HepG2 (cell line): ENCODE measurements around the gene HCFC1R1. TPM values are rescaled to one million over a fixed set of nuclear protein-coding genes. Genes with fewer than 3 reads are reported as not detected.

Experiments used
- PLRG1 ChIP-seq: fragments of 450-650 bp; conservative IDR thresholded peaks from 2 replicates; pipeline ENCODE4 v1.6.1; 2016
- ZBTB1 ChIP-seq: sonication (generic); formaldehyde crosslinking; IDR thresholded peaks from 2 replicates; pipeline ENCODE4 v1.4.0; 2020; ENCODE audit warnings: missing genetic modification reagents, borderline replicate concordance
- ZNF337 ChIP-seq: sonication (generic); formaldehyde crosslinking; IDR thresholded peaks from 2 replicates; pipeline ENCODE4 v1.5.1; 2020; ENCODE audit warnings: missing genetic modification reagents, low read depth, mild to moderate bottlenecking, borderline replicate concordance
- ZNF451 ChIP-seq: sonication (generic); formaldehyde crosslinking; IDR thresholded peaks from 2 replicates; pipeline ENCODE4 v1.5.0; 2020; ENCODE audit warnings: mild to moderate bottlenecking, missing genetic modification reagents
- ZNF501 ChIP-seq: sonication (generic); formaldehyde crosslinking; IDR thresholded peaks from 2 replicates; pipeline ENCODE4 v1.5.1; 2020; ENCODE audit warnings: mild to moderate bottlenecking, moderate library complexity, missing genetic modification reagents
- polyA plus RNA-seq, 8 experiments: library from polyadenylated mRNA; depleted of rRNA in 3 of 8; stranded (reverse) in 7 of 8; unstranded in 1 of 8; fragments of >200 nt; fragmentation: Illumina TruSeq in 4 of 8; extraction: Trizol in 4 of 8; gene quantifications; 2 replicates each; pipeline versions ENCODE4 v1.2.1 to v1.2.3, GENCODE V29; 2011 to 2016; ENCODE audit warnings: low read depth in 4 of 8, missing spikeins in 1 of 8, mixed read lengths in 1 of 8; ENCODE audit not compliant: insufficient read depth in 1 of 8
- total RNA-seq, 5 experiments: library from RNA; depleted of rRNA; stranded (reverse); fragments of >200 nt; fragmentation: Illumina TruSeq; extraction: Trizol; gene quantifications; 2 replicates each; pipeline ENCODE4 v1.2.3, GENCODE V29; 2016; ENCODE audit warnings: low read depth in 1 of 5
- TF ChIP-seq, protein P1 (sequence below): sonication (generic); formaldehyde crosslinking; IDR thresholded peaks from 2 replicates; pipeline ENCODE4 v1.4.0; 2020; ENCODE audit warnings: mild to moderate bottlenecking, missing genetic modification reagents
- TF ChIP-seq, protein P2 (sequence below): sonication (generic); formaldehyde crosslinking; IDR thresholded peaks from 2 replicates; pipeline ENCODE4 v1.4.0; 2020; ENCODE audit warnings: missing genetic modification reagents
- TF ChIP-seq, protein P3 (sequence below): sonication (generic); formaldehyde crosslinking; IDR thresholded peaks from 2 replicates; pipeline ENCODE4 v1.4.0; 2020; ENCODE audit warnings: missing genetic modification reagents
- TF ChIP-seq, protein P4 (sequence below): sonication (generic); formaldehyde crosslinking; IDR thresholded peaks from 2 replicates; pipeline ENCODE4 v1.4.0; 2020; ENCODE audit warnings: mild to moderate bottlenecking, missing genetic modification reagents
- TF ChIP-seq, protein P5 (sequence below): IDR thresholded peaks from 2 replicates; pipeline ENCODE4 v1.4.0; 2020; ENCODE audit warnings: mild to moderate bottlenecking, missing genetic modification reagents
- TF ChIP-seq, protein P6 (sequence below): sonication (generic); formaldehyde crosslinking; IDR thresholded peaks from 2 replicates; pipeline ENCODE4 v1.8.0; 2022; ENCODE audit warnings: missing genetic modification reagents, mild to moderate bottlenecking, inconsistent platforms, borderline replicate concordance
- TF ChIP-seq, protein P7 (sequence below): sonication (generic); formaldehyde crosslinking; IDR thresholded peaks from 2 replicates; pipeline ENCODE4 v1.4.0; 2020; ENCODE audit warnings: low read depth, mild to moderate bottlenecking, missing genetic modification reagents

The HCFC1R1 gene
- total and polyA plus RNA-seq, 2 of the 13 experiments (the other 11 are each of a cell fraction or from before 2014, with no cell fraction given), result 13.8 to 16.1 TPM

DNA sequence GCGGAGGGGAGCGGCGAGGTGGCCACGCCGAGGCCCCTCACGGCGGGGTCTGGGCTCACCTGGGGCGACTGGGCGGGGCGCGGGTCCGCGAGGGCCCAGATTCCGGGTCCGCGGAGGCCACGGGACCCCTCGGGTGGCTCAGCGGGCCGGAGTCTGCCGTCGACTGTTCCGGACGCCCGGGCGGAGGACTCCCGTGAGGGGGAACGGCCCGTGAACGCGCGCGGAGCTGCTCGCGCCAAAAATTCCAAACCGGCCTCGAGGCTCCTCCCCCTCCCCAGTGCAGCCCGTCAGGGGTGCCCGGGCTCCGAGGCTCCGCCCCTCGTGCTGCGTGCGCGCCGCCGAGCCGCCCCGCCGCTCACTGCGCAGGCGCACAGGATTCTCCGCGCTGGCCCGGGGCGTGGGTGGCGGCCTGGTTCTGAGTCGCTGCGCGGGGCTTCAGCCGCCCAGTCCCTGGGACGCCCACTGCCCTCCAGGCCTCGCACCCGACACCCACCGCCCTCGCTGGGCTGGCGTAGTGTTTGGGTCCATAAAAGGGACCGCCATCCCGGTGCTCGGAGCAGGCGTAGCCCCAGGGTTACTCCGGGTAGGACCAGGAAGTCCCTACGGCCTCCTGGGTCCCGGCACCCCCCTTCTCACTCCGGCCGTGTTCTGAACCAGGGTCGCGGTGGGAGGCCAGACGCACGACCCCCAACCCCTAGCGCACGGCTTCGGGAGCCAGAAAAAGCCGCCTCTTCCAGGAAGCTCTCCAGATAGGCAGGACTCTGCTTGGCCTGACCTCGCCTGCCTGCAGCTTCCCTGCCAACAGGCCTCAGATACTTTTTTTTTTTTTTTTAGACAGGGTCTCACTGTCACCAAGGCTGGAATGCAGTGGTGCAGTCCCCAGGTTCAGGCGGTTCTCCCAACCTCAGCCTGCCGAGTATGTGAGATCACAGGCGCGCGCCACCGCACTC, 43.2 kb downstream of the HCFC1R1 start, which contains the start of gene PKMYT1 (continued):
- TF ChIP-seq, protein P1, sequence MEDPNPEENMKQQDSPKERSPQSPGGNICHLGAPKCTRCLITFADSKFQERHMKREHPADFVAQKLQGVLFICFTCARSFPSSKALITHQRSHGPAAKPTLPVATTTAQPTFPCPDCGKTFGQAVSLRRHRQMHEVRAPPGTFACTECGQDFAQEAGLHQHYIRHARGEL, result no peak
- peak; percentile 53; the same call in 1 of the 2 replicates for TF ChIP-seq ZNF501
- TF ChIP-seq ZBTB1, result no peak
- TF ChIP-seq ZNF451 (CRISPR knock-in tag), result 0 out of 2 replicates have a peak, but pooled peaks have one; percentile 34
- no peak for TF ChIP-seq ZNF337 (CRISPR knock-in tag)
- TF ChIP-seq, protein P2, sequence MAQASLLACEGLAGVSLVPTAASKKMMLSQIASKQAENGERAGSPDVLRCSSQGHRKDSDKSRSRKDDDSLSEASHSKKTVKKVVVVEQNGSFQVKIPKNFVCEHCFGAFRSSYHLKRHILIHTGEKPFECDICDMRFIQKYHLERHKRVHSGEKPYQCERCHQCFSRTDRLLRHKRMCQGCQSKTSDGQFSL (CRISPR knock-in tag), result no peak
- TF ChIP-seq, protein P3, sequence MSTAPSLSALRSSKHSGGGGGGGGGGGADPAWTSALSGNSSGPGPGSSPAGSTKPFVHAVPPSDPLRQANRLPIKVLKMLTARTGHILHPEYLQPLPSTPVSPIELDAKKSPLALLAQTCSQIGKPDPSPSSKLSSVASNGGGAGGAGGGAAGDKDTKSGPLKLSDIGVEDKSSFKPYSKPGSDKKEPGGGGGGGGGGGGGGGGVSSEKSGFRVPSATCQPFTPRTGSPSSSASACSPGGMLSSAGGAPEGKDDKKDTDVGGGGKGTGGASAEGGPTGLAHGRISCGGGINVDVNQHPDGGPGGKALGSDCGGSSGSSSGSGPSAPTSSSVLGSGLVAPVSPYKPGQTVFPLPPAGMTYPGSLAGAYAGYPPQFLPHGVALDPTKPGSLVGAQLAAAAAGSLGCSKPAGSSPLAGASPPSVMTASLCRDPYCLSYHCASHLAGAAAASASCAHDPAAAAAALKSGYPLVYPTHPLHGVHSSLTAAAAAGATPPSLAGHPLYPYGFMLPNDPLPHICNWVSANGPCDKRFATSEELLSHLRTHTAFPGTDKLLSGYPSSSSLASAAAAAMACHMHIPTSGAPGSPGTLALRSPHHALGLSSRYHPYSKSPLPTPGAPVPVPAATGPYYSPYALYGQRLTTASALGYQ (CRISPR knock-in tag), result no peak
- TF ChIP-seq PLRG1, result no peak
- TF ChIP-seq, protein P4, sequence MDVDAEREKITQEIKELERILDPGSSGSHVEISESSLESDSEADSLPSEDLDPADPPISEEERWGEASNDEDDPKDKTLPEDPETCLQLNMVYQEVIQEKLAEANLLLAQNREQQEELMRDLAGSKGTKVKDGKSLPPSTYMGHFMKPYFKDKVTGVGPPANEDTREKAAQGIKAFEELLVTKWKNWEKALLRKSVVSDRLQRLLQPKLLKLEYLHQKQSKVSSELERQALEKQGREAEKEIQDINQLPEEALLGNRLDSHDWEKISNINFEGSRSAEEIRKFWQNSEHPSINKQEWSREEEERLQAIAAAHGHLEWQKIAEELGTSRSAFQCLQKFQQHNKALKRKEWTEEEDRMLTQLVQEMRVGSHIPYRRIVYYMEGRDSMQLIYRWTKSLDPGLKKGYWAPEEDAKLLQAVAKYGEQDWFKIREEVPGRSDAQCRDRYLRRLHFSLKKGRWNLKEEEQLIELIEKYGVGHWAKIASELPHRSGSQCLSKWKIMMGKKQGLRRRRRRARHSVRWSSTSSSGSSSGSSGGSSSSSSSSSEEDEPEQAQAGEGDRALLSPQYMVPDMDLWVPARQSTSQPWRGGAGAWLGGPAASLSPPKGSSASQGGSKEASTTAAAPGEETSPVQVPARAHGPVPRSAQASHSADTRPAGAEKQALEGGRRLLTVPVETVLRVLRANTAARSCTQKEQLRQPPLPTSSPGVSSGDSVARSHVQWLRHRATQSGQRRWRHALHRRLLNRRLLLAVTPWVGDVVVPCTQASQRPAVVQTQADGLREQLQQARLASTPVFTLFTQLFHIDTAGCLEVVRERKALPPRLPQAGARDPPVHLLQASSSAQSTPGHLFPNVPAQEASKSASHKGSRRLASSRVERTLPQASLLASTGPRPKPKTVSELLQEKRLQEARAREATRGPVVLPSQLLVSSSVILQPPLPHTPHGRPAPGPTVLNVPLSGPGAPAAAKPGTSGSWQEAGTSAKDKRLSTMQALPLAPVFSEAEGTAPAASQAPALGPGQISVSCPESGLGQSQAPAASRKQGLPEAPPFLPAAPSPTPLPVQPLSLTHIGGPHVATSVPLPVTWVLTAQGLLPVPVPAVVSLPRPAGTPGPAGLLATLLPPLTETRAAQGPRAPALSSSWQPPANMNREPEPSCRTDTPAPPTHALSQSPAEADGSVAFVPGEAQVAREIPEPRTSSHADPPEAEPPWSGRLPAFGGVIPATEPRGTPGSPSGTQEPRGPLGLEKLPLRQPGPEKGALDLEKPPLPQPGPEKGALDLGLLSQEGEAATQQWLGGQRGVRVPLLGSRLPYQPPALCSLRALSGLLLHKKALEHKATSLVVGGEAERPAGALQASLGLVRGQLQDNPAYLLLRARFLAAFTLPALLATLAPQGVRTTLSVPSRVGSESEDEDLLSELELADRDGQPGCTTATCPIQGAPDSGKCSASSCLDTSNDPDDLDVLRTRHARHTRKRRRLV (CRISPR knock-in tag), result no peak
- TF ChIP-seq, protein P5, sequence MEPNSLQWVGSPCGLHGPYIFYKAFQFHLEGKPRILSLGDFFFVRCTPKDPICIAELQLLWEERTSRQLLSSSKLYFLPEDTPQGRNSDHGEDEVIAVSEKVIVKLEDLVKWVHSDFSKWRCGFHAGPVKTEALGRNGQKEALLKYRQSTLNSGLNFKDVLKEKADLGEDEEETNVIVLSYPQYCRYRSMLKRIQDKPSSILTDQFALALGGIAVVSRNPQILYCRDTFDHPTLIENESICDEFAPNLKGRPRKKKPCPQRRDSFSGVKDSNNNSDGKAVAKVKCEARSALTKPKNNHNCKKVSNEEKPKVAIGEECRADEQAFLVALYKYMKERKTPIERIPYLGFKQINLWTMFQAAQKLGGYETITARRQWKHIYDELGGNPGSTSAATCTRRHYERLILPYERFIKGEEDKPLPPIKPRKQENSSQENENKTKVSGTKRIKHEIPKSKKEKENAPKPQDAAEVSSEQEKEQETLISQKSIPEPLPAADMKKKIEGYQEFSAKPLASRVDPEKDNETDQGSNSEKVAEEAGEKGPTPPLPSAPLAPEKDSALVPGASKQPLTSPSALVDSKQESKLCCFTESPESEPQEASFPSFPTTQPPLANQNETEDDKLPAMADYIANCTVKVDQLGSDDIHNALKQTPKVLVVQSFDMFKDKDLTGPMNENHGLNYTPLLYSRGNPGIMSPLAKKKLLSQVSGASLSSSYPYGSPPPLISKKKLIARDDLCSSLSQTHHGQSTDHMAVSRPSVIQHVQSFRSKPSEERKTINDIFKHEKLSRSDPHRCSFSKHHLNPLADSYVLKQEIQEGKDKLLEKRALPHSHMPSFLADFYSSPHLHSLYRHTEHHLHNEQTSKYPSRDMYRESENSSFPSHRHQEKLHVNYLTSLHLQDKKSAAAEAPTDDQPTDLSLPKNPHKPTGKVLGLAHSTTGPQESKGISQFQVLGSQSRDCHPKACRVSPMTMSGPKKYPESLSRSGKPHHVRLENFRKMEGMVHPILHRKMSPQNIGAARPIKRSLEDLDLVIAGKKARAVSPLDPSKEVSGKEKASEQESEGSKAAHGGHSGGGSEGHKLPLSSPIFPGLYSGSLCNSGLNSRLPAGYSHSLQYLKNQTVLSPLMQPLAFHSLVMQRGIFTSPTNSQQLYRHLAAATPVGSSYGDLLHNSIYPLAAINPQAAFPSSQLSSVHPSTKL (CRISPR knock-in tag), result 0 out of 2 replicates have a peak, but pooled peaks have one; percentile 10
- TF ChIP-seq, protein P6, sequence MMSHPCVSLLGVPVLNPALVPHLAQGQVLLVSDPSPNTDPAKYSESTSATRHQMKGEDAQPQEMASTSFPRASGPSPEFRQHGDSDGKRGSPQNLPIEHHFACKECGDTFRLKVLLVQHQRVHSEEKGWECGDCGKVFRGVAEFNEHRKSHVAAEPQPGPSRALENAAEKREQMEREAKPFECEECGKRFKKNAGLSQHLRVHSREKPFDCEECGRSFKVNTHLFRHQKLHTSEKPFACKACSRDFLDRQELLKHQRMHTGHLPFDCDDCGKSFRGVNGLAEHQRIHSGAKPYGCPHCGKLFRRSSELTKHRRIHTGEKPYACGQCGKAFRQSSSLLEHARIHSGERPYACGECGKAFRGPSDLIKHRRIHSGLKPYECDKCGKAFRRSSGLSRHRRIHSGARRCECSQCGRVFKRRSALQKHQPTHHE (CRISPR knock-in tag), result no peak; the same call in 1 of the 2 replicates
- TF ChIP-seq, protein P7, sequence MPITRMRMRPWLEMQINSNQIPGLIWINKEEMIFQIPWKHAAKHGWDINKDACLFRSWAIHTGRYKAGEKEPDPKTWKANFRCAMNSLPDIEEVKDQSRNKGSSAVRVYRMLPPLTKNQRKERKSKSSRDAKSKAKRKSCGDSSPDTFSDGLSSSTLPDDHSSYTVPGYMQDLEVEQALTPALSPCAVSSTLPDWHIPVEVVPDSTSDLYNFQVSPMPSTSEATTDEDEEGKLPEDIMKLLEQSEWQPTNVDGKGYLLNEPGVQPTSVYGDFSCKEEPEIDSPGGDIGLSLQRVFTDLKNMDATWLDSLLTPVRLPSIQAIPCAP, result no peak
